BE2C (cell line): ENCODE measurements around the gene CAPN5.
A peak's percentile ranks its signal among the peaks of the same experiment; 100 is the strongest.

Source experiments
- DNase-seq: peaks from one replicate; pipeline ENCODE4 v3.0.0-alpha.2; 2020
- H3K27me3 ChIP-seq: fragments of 250-450 bp; sonication (Bioruptor Pico); 2 replicates; pipeline ENCODE4 v1.5.1; 2020; ENCODE audit warnings: mild to moderate bottlenecking
- H3K36me3 ChIP-seq: fragments of 250-450 bp; sonication (Bioruptor Pico); 2 replicates; pipeline ENCODE4 v1.5.1; 2020; ENCODE audit warnings: mild to moderate bottlenecking
- H3K4me1 ChIP-seq: fragments of 250-450 bp; sonication (Bioruptor Pico); 2 replicates; pipeline ENCODE4 v1.5.1; 2020
- H3K4me3 ChIP-seq: 2 replicates; pipeline ENCODE4 v1.5.1; 2011; ENCODE audit warnings: low read depth, low read length
- H3K9me3 ChIP-seq: fragments of 250-450 bp; sonication (Bioruptor Pico); 2 replicates; pipeline ENCODE4 v1.5.1; 2020
- TF ChIP-seq, protein P1 (sequence below): IDR thresholded peaks from 2 replicates; pipeline ENCODE4 v1.5.1; 2012; ENCODE audit warnings: mild to moderate bottlenecking, low read depth, low read length

Gene CAPN5

DNA sequence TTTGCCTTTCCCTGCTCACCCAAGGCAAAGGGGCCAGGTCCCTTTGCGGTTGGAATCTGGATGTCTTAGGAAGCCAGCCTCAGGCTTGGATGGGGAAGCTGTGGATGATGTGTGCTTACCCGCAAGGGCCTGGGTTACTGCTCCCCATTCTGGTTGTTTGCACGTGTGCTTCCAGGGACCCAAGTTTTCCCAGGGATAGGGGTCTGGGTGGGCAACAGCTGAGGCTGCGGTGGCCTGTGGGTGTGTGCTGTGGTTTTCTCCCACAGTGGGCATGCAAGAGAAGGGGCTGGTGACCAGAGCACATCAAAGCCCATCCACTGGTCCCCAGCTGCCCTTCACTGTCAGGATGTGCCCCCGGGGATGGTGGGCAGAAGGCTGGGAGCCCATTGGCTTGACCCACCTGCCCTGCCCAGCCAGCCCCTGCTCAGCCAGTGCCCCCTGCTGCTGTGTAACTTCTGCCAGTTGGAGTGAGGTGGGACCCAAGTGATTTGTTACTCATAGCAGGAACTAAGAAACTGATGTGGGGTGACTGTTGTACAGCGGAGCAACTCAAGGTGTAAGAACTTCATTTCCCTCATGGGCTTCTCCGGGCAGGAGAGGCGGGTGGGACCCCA, 3.3 kb downstream of the CAPN5 start:
- no peaks in the 10 kb centered on the region for H3K9me3 ChIP-seq
- H3K36me3 ChIP-seq, result no peaks in the 10 kb centered on the region
- H3K27me3 ChIP-seq, result no peaks in the 10 kb centered on the region
- TF ChIP-seq, protein P1, sequence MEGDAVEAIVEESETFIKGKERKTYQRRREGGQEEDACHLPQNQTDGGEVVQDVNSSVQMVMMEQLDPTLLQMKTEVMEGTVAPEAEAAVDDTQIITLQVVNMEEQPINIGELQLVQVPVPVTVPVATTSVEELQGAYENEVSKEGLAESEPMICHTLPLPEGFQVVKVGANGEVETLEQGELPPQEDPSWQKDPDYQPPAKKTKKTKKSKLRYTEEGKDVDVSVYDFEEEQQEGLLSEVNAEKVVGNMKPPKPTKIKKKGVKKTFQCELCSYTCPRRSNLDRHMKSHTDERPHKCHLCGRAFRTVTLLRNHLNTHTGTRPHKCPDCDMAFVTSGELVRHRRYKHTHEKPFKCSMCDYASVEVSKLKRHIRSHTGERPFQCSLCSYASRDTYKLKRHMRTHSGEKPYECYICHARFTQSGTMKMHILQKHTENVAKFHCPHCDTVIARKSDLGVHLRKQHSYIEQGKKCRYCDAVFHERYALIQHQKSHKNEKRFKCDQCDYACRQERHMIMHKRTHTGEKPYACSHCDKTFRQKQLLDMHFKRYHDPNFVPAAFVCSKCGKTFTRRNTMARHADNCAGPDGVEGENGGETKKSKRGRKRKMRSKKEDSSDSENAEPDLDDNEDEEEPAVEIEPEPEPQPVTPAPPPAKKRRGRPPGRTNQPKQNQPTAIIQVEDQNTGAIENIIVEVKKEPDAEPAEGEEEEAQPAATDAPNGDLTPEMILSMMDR, result no peak
- H3K4me1 ChIP-seq, result peaks cover 37% of the 10 kb centered on the region
- no peak overlapping the region for H3K4me3 ChIP-seq
- DNase-seq, result no peak

DNA sequence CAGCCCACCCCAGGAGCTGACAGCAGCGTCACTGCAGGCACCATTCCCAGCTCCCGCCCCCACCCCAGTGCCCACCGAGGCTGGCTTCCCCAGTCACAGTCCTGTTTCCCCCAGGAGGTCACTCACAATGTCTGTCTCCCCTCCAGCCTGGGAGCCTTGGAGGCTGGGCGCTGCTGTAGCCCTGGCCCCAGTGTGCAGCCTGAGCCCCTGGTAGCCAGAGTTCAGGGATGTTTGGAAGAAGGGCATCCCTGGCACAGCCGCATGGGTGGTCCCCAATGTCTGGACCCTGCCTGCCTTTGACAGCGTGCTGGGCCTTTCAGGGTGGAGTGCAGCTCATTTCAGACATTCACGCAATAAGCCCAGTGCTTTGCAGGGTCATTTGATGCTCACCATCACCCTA, 4.3 kb downstream of the CAPN5 start:
- Histone ChIP-seq H3K9me3 (no peaks in the 10 kb centered on the region), H3K4me3 (no peak overlapping the region), H3K4me1 (peaks cover 37% of the 10 kb centered on the region), H3K27me3 (no peaks in the 10 kb centered on the region), H3K36me3 (no peaks in the 10 kb centered on the region)
- no peak for DNase-seq
- TF ChIP-seq, protein P1, result no peak

DNA sequence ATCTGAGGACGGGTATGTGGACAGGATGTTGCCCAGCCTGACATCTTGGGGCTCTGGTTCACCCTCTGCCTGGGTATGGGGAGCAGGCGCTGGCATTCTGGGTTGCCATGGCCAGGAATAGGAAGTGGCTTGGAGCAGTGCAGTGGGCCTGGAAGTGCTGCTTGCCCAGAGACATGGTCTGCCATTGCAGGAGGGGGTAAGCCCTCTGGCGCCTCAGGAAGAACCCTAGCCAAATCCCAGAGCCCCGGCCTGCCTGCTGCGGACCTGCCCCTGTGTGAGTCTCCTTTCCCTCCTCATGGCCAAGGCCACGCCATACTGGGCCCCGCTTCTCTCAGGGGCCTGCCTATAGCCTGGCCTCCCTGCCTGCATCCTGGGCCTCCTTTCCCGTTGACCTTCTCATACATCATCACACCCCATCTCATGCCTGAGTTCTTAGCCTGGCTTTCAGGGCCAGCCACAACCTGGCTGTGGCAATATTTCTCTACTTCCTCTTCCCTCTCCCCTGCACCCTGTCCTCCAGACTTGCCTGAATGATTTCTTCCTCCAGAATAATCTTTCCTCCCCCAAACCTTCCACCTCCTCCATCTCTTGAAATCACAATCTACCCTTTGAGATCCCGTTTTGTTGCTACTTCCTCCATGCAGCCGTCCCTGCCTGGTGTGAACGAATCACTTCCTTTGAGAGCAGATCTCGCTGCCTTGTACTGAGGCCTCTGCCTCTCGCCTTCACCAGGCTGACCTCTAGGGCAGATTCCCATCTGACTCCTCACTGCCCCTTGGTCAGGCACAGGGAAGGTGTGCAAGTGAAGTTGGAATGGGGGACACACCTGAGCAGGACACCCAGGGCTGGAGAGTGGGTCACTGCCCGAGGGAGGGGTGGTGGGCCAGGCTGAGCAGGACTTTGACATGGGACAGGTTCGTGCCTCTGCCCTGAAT, 5.2 kb downstream of the CAPN5 start:
- Histone ChIP-seq H3K36me3 (no peaks in the 10 kb centered on the region), H3K27me3 (no peaks in the 10 kb centered on the region), H3K9me3 (no peaks in the 10 kb centered on the region), H3K4me3 (no peak overlapping the region), H3K4me1 (peaks cover 37% of the 10 kb centered on the region)
- no peak for DNase-seq
- TF ChIP-seq, protein P1, result no peak

DNA sequence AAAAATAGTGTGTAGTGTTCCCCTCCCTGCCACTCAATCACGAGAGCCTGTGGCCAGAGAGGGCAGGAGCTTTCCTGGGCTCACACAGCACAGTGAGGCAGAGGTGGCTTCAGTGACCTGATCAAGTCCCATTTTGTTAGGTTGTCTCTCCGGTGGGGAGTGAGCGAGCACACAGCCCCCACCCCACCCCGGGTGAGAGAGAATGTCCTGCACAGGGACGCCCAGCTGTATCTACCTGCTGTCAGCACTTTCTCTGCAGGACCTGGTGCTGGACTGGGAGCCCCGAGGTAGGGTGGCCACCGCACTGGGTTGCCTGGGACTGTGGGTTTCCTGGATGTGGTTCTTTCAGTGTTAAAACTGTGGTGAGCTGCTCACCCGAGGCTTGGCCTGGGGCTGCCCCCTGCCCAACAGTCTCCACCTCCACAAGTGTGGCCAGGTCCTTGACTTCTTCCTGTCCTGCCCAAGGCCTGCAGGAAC, 6.1 kb downstream of the CAPN5 start:
- Histone ChIP-seq H3K4me1 (peaks cover 33% of the 10 kb centered on the region), H3K36me3 (no peaks in the 10 kb centered on the region), H3K9me3 (no peaks in the 10 kb centered on the region), H3K27me3 (no peaks in the 10 kb centered on the region), H3K4me3 (no peak overlapping the region)
- no peak for DNase-seq
- TF ChIP-seq, protein P1, result no peak

GRCh38 chr11:77073328-77074001, 6.7 kb downstream of the CAPN5 start:
- Histone ChIP-seq H3K27me3 (no peaks in the 10 kb centered on the region), H3K4me3 (no peak overlapping the region), H3K36me3 (no peaks in the 10 kb centered on the region), H3K4me1 (peaks cover 33% of the 10 kb centered on the region), H3K9me3 (no peaks in the 10 kb centered on the region)
- DNase-seq, result peak; percentile 97
- TF ChIP-seq, protein P1, result peak; percentile 81
